Endometrial microvascular endothelial cells (primary cell): ENCODE measurements around the gene ARAP1. TPM values are rescaled to one million over a fixed set of nuclear protein-coding genes. Genes with fewer than 3 reads are reported as not detected.

Experiments used
- in situ Hi-C: cut with HindIII; loops from 2 replicates; pipeline ENCODE4 v1.10.0; 2017; ENCODE audit warnings: low sequenced_read_pairs, low pct_unique_long_range_greater_than_20kb; ENCODE audit errors: inconsistent ontology term
- total RNA-seq: library from RNA; depleted of rRNA; stranded (reverse); fragments of >200 nt; gene quantifications from one replicate; pipeline ENCODE4 v1.2.3, GENCODE V29; 2015; ENCODE audit errors: inconsistent ontology term

Gene ARAP1
- total RNA-seq, 1 donor from 2014 or later, result 76.5 TPM

- in situ Hi-C loops, result no loop called here
Measured at GRCh38 chr11:72718101-72718501, 34.1 kb downstream of the ARAP1 start.

DNA sequence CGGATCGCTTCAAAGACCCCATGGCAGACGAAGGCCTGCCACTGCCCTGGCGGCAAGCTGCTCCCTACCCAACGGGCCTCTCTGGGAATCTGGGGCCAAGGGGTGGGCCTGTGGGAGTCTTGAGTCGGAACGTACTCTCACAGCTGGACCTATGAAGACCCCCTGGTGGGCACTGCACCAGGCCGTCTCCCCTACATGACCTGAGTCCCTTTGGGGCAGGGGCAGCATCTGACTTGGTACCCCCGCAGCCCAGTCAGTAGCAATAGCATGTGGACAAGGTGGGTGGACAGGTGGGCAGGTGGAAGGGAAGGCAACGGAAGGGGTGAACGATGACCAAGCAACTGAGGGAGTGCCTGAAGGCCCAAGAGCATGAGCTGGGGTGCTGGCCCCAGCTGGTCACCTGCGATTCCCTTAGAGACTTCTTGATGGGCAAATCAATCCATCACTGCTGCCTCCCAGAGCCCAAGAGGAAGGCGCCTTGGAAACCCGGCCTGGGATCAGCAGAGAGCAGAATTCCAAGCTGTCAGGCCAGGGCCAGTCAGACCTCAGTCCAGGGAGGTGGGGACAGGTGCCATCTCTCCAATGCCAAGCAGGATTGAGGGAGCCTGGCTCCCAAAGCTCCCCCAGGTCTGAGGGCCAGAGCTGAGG is 35.3 kb downstream of the ARAP1 start:
- in situ Hi-C loops, result no loop called here

- in situ Hi-C loops, result no loop called here
Measured at GRCh38 chr11:72716290-72716689, 35.9 kb downstream of the ARAP1 start.

- in situ Hi-C loops, result no loop called here
Measured at GRCh38 chr11:72712841-72713240, 39.4 kb downstream of the ARAP1 start.

- in situ Hi-C loops, result no loop called here
Measured at GRCh38 chr11:72712168-72712751, 39.9 kb downstream of the ARAP1 start.

DNA sequence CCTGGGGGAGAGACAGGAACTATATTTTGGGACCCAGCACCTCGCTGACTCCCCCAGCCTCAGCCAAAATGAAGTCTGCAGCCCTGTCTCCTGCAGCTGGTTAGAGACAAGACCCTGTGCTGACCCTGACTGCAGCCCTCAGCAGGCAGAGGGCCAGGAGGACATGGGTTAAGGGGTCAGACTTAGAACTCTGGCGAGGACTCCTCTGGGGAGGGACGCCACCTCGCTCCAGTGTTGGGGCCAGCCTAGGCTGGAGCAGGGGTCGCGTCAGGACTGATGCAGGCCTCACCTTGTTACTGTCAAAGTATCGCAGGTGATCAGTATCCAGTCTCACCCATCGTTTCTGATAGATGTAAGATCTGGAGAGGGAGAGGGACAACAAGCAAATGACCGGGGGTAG is 41.1 kb downstream of the ARAP1 start:
- in situ Hi-C loops, result no loop called here

GRCh38 chr11:72710278-72710677 is 41.9 kb downstream of the ARAP1 start:
- in situ Hi-C loops, result no loop called here

- in situ Hi-C loops, result no loop called here
Measured at GRCh38 chr11:72709478-72710238, 42.5 kb downstream of the ARAP1 start.

DNA sequence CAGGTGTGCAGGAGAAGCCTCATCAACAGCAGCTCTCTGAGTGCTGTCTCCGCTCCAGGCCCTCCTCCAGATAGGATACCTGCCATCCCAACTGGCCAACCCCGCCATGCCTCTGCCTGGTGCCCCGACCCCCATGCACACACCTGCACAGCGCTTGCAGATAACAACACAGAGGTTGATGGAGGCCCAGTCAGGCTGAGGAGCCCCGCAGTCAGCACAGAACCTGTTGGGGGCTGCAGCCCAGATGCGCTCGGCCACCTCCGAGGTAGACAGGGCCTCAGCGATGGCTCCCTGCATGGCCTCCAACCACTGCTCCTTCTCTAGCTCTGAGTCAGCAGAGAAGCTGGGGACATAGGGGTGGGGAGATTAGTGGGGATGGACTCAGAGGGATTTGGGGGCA is 45.2 kb downstream of the ARAP1 start:
- in situ Hi-C loops, result no loop called here

DNA sequence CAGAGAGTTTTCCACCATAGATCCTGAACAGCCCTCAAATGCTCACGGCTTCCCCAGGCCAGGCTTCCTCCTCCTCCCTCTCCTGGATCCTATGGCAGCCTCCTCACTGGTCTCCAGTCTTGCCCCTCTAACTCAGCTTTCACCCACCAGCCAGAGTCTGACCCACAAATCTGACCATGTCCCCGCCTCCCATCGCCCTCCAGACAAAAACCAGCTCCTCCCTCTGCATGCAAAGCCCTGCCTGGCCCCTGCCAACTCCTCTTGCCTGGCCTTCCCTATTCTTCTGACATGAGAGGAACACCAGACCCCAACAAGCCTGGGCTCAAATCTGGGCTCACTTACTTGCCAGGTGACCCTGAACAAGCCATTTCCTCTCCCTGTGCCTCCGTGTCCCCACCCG is 45.6 kb downstream of the ARAP1 start:
- in situ Hi-C loops, result no loop called here

- in situ Hi-C loops, result no loop called here
Measured at GRCh38 chr11:72705442-72706365, 46.5 kb downstream of the ARAP1 start.

- in situ Hi-C loops, result no loop called here
Measured at GRCh38 chr11:72704783-72705265, 47.4 kb downstream of the ARAP1 start.

GRCh38 chr11:72704028-72704782 is 48.0 kb downstream of the ARAP1 start:
- in situ Hi-C loops, result no loop called here

DNA sequence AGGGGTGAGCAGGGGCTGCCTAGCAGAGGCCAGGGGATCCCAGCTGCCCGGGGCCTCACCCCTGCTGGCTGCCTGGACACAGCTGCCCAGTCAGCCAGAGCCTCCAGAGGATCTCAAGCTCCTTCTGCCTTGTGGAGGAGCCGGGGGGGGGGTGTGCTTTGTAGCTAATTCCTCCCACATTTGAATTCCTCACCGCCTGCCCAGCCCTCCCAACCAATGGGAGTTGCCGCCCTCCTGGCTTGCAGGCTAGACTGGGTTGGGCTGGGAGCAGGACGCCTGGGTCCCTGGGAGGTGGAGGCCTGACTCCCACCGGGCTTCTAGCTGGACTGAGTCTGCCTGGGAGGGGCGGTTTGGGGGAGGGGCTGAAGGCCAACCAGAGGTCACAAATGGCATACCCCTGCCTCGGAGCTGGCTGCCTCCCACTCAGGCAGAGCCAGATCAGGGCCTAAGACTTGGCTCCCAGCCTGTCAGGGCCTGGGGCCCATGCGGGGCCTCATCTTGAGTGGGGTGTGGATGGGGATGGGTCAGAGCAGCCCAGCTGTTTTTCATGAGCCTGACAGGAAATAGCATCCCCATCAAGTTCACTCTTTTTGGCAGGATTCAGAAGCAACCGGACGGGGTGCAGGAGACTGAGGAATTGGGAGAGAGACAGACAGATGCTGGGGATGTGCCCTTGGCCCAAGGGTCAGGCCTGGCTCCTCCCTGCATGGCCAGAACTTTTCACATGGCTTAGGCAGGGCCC is 48.8 kb downstream of the ARAP1 start:
- in situ Hi-C loops, result no loop called here

DNA sequence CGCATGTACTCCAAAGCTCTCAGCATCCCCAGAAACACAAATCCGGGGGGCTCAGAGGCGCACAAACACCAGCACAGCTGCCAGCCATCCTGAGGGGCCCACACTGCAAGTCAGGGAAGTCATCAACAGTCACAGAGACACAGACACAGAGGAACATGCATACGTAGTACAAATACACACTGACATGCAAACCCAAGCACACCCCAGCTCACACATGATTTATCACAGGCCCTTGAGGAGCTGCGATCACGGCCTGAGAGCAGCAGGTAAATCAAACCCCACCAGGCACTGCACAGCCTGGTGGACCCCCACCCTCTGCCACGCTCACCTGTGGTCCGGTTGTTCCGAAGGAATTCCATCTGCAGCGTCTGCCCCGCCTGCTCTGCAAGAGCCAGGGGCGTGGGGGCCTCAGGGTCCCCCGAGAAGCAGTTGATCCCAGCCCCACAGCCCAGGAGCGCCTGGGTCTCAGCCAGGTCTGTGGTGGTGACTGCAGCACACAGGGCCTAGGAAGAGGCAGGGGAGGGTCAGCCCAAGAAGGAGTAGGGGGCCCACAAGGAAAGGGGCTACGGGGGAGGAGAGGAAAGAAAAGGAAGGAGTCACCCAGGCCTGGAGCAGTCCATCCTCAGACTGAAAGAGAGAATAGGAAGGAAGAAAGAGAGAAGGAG is 49.5 kb downstream of the ARAP1 start:
- in situ Hi-C loops, result no loop called here

- in situ Hi-C loops, result no loop called here
Measured at GRCh38 chr11:72702096-72702495, 50.1 kb downstream of the ARAP1 start.

- in situ Hi-C loops, result no loop called here
Measured at GRCh38 chr11:72701466-72701865, 50.7 kb downstream of the ARAP1 start.
